ENCODE measurements around the gene RALGAPA1.

- no peak for TF ChIP-seq CTCF (IDR thresholded peaks at IDR 0.05; ENCODE audit: poor library complexity, severe bottlenecking)
- no peak for TF ChIP-seq EP300 (conservative IDR thresholded peaks at IDR 0.05; ENCODE audit: poor library complexity, severe bottlenecking)
- no peak for TF ChIP-seq REST (IDR thresholded peaks at IDR 0.05; ENCODE audit: borderline replicate concordance)
- no peak for TF ChIP-seq TAF1 (IDR thresholded peaks at IDR 0.05; ENCODE audit: low read depth)
- TF ChIP-seq EZH2 (IDR thresholded peaks at IDR 0.05; ENCODE audit: borderline replicate concordance, insufficient read depth, low read length, poor library complexity, severe bottlenecking), result no peak
- TF ChIP-seq RAD21 (conservative IDR thresholded peaks at IDR 0.05), result no peak
Measured at GRCh38 chr14:35696575-35696974, 112.5 kb downstream of the RALGAPA1 start.

Measured in neural cell (in vitro differentiated cells).